ENCODE data around the gene AKAP9. TPM values are rescaled to one million over a fixed set of nuclear protein-coding genes. Genes with fewer than 3 reads are reported as not detected.

The AKAP9 gene
- total RNA-seq, 1 donor from 2014 or later, result 75.4 TPM

DNA sequence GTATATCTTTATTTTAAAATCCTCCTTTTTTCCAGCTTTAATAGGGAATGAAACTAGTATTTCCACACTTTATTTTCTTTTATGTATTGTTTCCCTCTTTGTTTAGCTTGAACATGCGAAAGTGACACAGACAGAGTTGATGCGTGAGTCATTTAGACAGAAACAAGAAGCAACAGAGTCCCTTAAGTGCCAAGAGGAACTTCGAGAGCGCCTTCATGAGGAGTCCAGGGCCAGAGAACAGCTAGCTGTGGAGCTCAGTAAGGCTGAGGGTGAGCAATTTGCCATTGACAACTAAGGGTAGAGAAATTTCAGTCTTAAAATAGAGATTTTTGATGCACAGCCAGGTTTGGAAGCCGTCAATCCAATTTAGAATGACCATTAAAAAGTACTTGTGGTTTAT is 120.5 kb downstream of the AKAP9 start:
- no peak overlapping the region for H3K27ac ChIP-seq
- H3K27me3 ChIP-seq, result no peaks in the 10 kb centered on the region
- peaks cover 11% of the 10 kb centered on the region for H3K4me1 ChIP-seq
- DNase-seq (ENCODE audit: extremely low spot score in 2 of 2), result no peak
- H3K4me3 ChIP-seq, result no peak overlapping the region
- H3K9me3 ChIP-seq, result no peaks in the 10 kb centered on the region
- H3K36me3 ChIP-seq, result peaks cover 0 to 23% of the 10 kb centered on the region in 2 donors
- intact Hi-C loops (cut with DNase I), result no loop called here
- TF ChIP-seq POLR2AphosphoS5 (IDR thresholded peaks at IDR 0.05; ENCODE audit: insufficient read depth in 1 of 2, low read depth in 1 of 2), result peak in 1 of 2 donors; percentile 65
- TF ChIP-seq POLR2A (IDR thresholded peaks at IDR 0.05), result no peak

DNA sequence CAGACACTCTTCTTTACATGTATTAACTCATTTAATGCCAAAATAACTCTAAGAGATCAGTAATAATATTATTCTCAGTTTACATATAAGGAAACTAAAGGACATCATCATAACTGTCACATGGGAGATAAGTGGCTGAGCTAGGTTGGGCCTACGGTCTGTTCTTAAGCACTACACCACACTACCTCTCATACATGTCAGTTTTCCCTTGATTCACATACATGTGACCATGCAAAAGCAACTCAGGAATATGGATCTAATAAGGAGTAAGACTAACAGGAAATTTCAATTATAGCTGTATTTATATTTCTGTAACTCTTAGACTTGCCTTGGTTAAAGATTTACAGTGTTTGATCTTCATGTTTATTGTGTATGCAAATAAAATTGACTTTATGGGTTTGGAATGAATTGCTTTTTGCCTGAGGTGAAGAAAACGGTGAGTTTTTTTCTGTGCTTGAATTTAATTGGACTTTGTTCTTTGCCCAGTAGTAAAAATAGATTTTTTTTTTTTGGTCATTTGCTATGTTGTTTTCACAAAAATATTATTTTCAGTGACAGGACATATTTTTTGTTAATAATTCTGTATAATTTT is 123.9 kb downstream of the AKAP9 start:
- Histone ChIP-seq H3K27me3 (no peaks in the 10 kb centered on the region), H3K4me3 (no peak overlapping the region), H3K27ac (no peak overlapping the region), H3K4me1 (no peaks in the 10 kb centered on the region), H3K36me3 (peaks cover 0 to 44% of the 10 kb centered on the region in 2 donors), H3K9me3 (no peaks in the 10 kb centered on the region)
- intact Hi-C loops (cut with DNase I), result no loop called here
- no peak for DNase-seq (ENCODE audit: extremely low spot score in 2 of 2)
- TF ChIP-seq POLR2A (IDR thresholded peaks at IDR 0.05), result no peak
- TF ChIP-seq POLR2AphosphoS5 (IDR thresholded peaks at IDR 0.05; ENCODE audit: insufficient read depth in 1 of 2, low read depth in 1 of 2), result no peak
- TF ChIP-seq, protein P1, sequence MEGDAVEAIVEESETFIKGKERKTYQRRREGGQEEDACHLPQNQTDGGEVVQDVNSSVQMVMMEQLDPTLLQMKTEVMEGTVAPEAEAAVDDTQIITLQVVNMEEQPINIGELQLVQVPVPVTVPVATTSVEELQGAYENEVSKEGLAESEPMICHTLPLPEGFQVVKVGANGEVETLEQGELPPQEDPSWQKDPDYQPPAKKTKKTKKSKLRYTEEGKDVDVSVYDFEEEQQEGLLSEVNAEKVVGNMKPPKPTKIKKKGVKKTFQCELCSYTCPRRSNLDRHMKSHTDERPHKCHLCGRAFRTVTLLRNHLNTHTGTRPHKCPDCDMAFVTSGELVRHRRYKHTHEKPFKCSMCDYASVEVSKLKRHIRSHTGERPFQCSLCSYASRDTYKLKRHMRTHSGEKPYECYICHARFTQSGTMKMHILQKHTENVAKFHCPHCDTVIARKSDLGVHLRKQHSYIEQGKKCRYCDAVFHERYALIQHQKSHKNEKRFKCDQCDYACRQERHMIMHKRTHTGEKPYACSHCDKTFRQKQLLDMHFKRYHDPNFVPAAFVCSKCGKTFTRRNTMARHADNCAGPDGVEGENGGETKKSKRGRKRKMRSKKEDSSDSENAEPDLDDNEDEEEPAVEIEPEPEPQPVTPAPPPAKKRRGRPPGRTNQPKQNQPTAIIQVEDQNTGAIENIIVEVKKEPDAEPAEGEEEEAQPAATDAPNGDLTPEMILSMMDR (IDR thresholded peaks at IDR 0.05), result no peak

DNA sequence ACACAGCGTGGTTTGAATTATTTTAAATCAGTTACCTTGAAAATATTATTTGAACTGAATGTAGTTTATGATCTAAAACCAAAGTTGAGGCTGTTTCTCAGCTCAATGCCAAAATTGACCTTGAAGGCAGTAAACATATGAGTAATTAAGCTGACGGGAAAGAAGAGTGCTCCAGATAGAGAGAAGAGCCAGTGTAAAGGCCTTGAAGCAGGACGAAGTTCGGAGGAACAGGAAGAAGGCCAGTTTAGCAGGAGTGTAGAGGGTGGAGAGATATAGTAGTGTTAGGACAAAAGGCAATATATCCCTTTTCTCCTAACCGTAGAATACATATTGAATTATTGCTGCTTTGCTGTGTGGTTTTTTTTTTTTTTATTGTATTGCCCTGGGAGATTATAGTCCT is 130.4 kb downstream of the AKAP9 start:
- no peak overlapping the region for H3K27ac ChIP-seq
- intact Hi-C loops (cut with DNase I), result no loop called here
- TF ChIP-seq POLR2AphosphoS5 (IDR thresholded peaks at IDR 0.05; ENCODE audit: insufficient read depth in 1 of 2, low read depth in 1 of 2) (no peak), POLR2A (IDR thresholded peaks at IDR 0.05) (no peak)
- TF ChIP-seq, protein P1 (IDR thresholded peaks at IDR 0.05), result no peak
- no peak overlapping the region for H3K4me3 ChIP-seq
- peaks cover 0 to 45% of the 10 kb centered on the region in 2 donors for H3K36me3 ChIP-seq
- H3K27me3 ChIP-seq, result no peaks in the 10 kb centered on the region
- H3K9me3 ChIP-seq, result no peaks in the 10 kb centered on the region
- DNase-seq (ENCODE audit: extremely low spot score in 2 of 2), result no peak
- H3K4me1 ChIP-seq, result no peaks in the 10 kb centered on the region

DNA sequence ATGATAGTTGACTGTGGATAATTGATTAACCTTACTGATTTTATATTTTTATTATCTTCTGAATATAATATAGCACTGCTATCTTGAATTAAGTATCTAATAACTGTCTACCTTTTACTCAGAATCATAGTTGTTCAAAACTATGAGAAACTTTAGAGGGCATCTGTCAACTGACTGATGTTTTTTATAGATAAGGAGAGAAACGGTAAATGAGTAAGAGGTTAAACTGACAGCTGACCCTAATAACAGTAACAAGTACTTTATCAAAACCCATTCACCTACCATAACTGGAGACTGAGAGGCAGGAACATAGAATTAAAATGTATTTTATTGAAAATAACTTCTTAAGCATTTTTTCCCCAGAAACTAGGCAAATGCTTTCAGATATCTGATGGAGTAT is 131.5 kb downstream of the AKAP9 start:
- Histone ChIP-seq H3K9me3 (no peaks in the 10 kb centered on the region), H3K27me3 (no peaks in the 10 kb centered on the region), H3K27ac (no peak overlapping the region), H3K36me3 (peaks cover 0 to 40% of the 10 kb centered on the region in 2 donors), H3K4me1 (no peaks in the 10 kb centered on the region), H3K4me3 (no peak overlapping the region)
- intact Hi-C loops (cut with DNase I), result no loop called here
- TF ChIP-seq POLR2AphosphoS5 (IDR thresholded peaks at IDR 0.05; ENCODE audit: insufficient read depth in 1 of 2, low read depth in 1 of 2) (no peak), POLR2A (IDR thresholded peaks at IDR 0.05) (no peak)
- TF ChIP-seq, protein P1 (IDR thresholded peaks at IDR 0.05), result no peak
- no peak for DNase-seq (ENCODE audit: extremely low spot score in 2 of 2)

DNA sequence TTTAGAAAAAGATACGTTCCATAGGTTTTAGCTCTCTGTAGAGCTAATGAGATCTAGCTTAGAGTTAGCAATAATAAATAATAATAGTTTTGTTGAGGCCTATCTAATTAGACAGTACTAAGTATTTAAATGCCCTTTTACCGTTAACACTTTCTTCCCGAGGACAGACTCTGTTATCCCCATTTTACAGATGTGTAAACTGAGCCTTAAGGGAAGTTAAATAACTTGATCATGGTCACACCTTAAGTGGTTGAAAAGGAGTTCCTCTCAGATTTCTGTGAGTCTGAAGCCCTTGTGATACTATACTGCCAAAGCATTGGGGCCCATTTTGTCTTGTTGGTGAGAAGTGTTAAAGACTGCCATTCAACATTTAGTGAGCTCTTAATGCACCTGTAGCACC is 132.0 kb downstream of the AKAP9 start:
- Histone ChIP-seq H3K4me1 (no peaks in the 10 kb centered on the region), H3K27ac (no peak overlapping the region), H3K4me3 (no peak overlapping the region), H3K36me3 (peaks cover 0 to 40% of the 10 kb centered on the region in 2 donors), H3K27me3 (no peaks in the 10 kb centered on the region), H3K9me3 (no peaks in the 10 kb centered on the region)
- intact Hi-C loops (cut with DNase I), result no loop called here
- TF ChIP-seq, protein P1 (IDR thresholded peaks at IDR 0.05), result no peak
- TF ChIP-seq POLR2AphosphoS5 (IDR thresholded peaks at IDR 0.05; ENCODE audit: insufficient read depth in 1 of 2, low read depth in 1 of 2) (no peak), POLR2A (IDR thresholded peaks at IDR 0.05) (no peak)
- no peak for DNase-seq (ENCODE audit: extremely low spot score in 2 of 2)
